ENCODE results near the gene STARD13.

The STARD13 gene

GRCh38 chr13:33158271-33158670 is 127.3 kb downstream of the STARD13 start:
- H3K27me3 Mint-ChIP-seq (ENCODE audit: low read depth), result peaks cover 4% of the 10 kb centered on the region
- H3K36me3 Mint-ChIP-seq (ENCODE audit: low read depth), result peaks cover 35% of the 10 kb centered on the region
- no peak overlapping the region for H3K4me3 Mint-ChIP-seq
- H3K4me1 Mint-ChIP-seq, result peaks cover 29% of the 10 kb centered on the region
- H3K27ac Mint-ChIP-seq, result peak overlapping the region; percentile 32 to 54 (median 39)
- TF ChIP-seq, protein P1, sequence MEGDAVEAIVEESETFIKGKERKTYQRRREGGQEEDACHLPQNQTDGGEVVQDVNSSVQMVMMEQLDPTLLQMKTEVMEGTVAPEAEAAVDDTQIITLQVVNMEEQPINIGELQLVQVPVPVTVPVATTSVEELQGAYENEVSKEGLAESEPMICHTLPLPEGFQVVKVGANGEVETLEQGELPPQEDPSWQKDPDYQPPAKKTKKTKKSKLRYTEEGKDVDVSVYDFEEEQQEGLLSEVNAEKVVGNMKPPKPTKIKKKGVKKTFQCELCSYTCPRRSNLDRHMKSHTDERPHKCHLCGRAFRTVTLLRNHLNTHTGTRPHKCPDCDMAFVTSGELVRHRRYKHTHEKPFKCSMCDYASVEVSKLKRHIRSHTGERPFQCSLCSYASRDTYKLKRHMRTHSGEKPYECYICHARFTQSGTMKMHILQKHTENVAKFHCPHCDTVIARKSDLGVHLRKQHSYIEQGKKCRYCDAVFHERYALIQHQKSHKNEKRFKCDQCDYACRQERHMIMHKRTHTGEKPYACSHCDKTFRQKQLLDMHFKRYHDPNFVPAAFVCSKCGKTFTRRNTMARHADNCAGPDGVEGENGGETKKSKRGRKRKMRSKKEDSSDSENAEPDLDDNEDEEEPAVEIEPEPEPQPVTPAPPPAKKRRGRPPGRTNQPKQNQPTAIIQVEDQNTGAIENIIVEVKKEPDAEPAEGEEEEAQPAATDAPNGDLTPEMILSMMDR (IDR thresholded peaks at IDR 0.05; ENCODE audit: unreplicated experiment in 3 of 3), result no peak
- H3K9me3 Mint-ChIP-seq, result peaks cover 11% of the 10 kb centered on the region

DNA sequence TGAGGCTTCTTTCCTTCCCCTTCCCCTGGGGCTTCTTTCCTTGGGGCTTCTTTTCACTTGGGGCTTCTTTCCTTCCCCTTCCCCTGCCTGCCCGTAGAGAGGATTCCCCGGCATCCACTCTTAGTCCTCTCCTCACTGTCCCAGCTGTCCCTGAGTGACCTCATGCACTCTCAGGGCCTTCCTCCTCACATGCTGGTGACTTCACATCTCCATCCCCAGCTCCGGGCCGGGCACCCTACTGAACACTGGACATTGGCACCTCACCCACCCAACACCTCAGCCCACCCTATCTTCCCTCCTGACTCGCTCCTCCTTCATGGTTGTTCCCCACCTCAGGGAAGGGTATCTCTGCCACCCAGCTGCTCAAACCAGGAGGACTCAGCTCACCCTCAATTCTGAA is 130.6 kb downstream of the STARD13 start:
- H3K27me3 Mint-ChIP-seq (ENCODE audit: low read depth), result no peaks in the 10 kb centered on the region
- no peaks in the 10 kb centered on the region for H3K9me3 Mint-ChIP-seq
- no peak overlapping the region for H3K4me3 Mint-ChIP-seq
- H3K27ac Mint-ChIP-seq, result peak overlapping the region; percentile 94 to 98 (median 95)
- peaks cover 61% of the 10 kb centered on the region for H3K4me1 Mint-ChIP-seq
- peaks cover 16% of the 10 kb centered on the region for H3K36me3 Mint-ChIP-seq (ENCODE audit: low read depth)
- TF ChIP-seq, protein P1 (IDR thresholded peaks at IDR 0.05; ENCODE audit: unreplicated experiment in 3 of 3), result no peak

- Mint-ChIP-seq H3K4me1 (peaks cover 62% of the 10 kb centered on the region), H3K27ac (peak overlapping the region; percentile 94 to 98 (median 95)), H3K4me3 (peak overlapping the region in 2 of 3 experiments; percentile 14 to 20), H3K9me3 (no peaks in the 10 kb centered on the region), H3K27me3 (ENCODE audit: low read depth) (no peaks in the 10 kb centered on the region), H3K36me3 (ENCODE audit: low read depth) (peaks cover 15% of the 10 kb centered on the region)
- TF ChIP-seq, protein P1 (IDR thresholded peaks at IDR 0.05; ENCODE audit: unreplicated experiment in 3 of 3), result peak in 2 of 3 experiments; percentile 8 to 36
Measured at GRCh38 chr13:33153421-33154404, 131.8 kb downstream of the STARD13 start.

DNA sequence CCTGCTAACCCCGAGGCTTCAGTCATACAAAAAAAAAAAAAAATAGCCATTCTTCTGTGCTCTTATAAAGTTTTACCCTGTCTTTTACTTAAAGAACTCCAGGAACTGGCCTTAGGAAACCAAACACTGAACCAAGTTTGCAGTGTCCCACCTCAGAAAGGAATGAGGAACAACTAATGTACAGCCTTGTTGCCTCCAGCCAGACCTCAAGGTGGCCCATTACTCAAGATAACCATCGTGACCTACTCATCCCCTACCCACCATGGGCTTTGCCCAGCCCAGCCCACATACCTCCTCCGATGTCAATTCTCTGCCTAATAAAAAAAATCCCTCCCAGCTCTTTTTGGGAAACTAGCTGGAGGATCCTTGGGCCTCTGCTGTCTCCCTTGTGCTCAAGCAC is 133.2 kb downstream of the STARD13 start:
- Mint-ChIP-seq H3K4me1 (peaks cover 60% of the 10 kb centered on the region), H3K27me3 (ENCODE audit: low read depth) (no peaks in the 10 kb centered on the region), H3K9me3 (no peaks in the 10 kb centered on the region), H3K4me3 (no peak overlapping the region), H3K36me3 (ENCODE audit: low read depth) (peaks cover 8% of the 10 kb centered on the region), H3K27ac (peak overlapping the region; percentile 94 to 98 (median 95))
- TF ChIP-seq, protein P1 (IDR thresholded peaks at IDR 0.05; ENCODE audit: unreplicated experiment in 3 of 3), result no peak

GRCh38 chr13:33150662-33151061 is 134.9 kb downstream of the STARD13 start:
- peaks cover 8% of the 10 kb centered on the region for H3K36me3 Mint-ChIP-seq (ENCODE audit: low read depth)
- no peak overlapping the region for H3K4me3 Mint-ChIP-seq
- no peaks in the 10 kb centered on the region for H3K9me3 Mint-ChIP-seq
- H3K27me3 Mint-ChIP-seq (ENCODE audit: low read depth), result no peaks in the 10 kb centered on the region
- TF ChIP-seq, protein P1 (IDR thresholded peaks at IDR 0.05; ENCODE audit: unreplicated experiment in 3 of 3), result no peak
- peak overlapping the region; percentile 94 to 98 (median 95) for H3K27ac Mint-ChIP-seq
- H3K4me1 Mint-ChIP-seq, result peaks cover 56% of the 10 kb centered on the region
